A673 (cell line): ENCODE data around the gene MICAL2. TPM values are rescaled to one million over a fixed set of nuclear protein-coding genes. Genes with fewer than 3 reads are reported as not detected.

Experiments
- BruUV-seq: library from RNA; stranded (reverse); fragments of 400-500 nt; replicated peaks from 2 replicates; lab custom pipeline; 2021; lab: Mats Ljungman, UMichigan
- CTCF ChIA-PET: fragments of 300-600 bp; sonication (Branson Sonifier 250); formaldehyde crosslinking; loops from one replicate; lab custom pipeline; 2022; ENCODE audit warnings: antibody characterized with exemption; lab: Charles Lee
- POLR2A ChIA-PET: fragments of 300-600 bp; sonication (Branson Sonifier 250); formaldehyde crosslinking; loops from one replicate; lab custom pipeline; 2022; ENCODE audit warnings: antibody characterized with exemption; ENCODE audit not compliant: low non-redundant PET; lab: Charles Lee
- DNase-seq: peaks from one replicate; pipeline ENCODE4 v3.0.0-alpha.2; 2015; ENCODE audit warnings: low spot score
- H3K27ac ChIP-seq: fragments of 200-600 bp; sonication (generic); 2 replicates; pipeline ENCODE4 v1.5.1; 2016; ENCODE audit warnings: mixed run types, low read depth, mild to moderate bottlenecking, mixed read lengths, antibody characterized with exemption, low read length; ENCODE audit not compliant: poor library complexity, severe bottlenecking
- H3K27me3 ChIP-seq: fragments of 200-600 bp; sonication (generic); replicated peaks from 2 replicates; pipeline ENCODE4 v1.6.1; 2017; ENCODE audit warnings: mixed run types, low read depth, mild to moderate bottlenecking, mixed read lengths, antibody characterized with exemption, low read length; ENCODE audit not compliant: insufficient read depth, poor library complexity
- H3K36me3 ChIP-seq: fragments of 200-600 bp; sonication (generic); 2 replicates; pipeline ENCODE4 v1.6.1; 2016; ENCODE audit warnings: mixed run types, mild to moderate bottlenecking, mixed read lengths, antibody characterized with exemption, low read length; ENCODE audit not compliant: insufficient read depth, poor library complexity, severe bottlenecking
- H3K4me1 ChIP-seq: fragments of 200-600 bp; sonication (generic); 2 replicates; pipeline ENCODE4 v1.6.1; 2017; ENCODE audit warnings: mixed run types, mild to moderate bottlenecking, mixed read lengths, antibody characterized with exemption, low read length; ENCODE audit not compliant: insufficient read depth, poor library complexity, severe bottlenecking
- H3K4me3 ChIP-seq: fragments of 200-600 bp; sonication (generic); 2 replicates; pipeline ENCODE4 v1.5.1; 2016; ENCODE audit warnings: low read depth, mixed run types, mild to moderate bottlenecking, mixed read lengths, low read length; ENCODE audit not compliant: poor library complexity, severe bottlenecking
- H3K9me3 ChIP-seq: fragments of 200-600 bp; sonication (generic); 2 replicates; pipeline ENCODE4 v1.6.1; 2016; ENCODE audit warnings: mixed run types, low read depth, mild to moderate bottlenecking, mixed read lengths, antibody characterized with exemption, low read length; ENCODE audit not compliant: poor library complexity, severe bottlenecking
- EZH2 ChIP-seq: fragments of 200-600 bp; sonication (generic); IDR thresholded peaks from 2 replicates; pipeline ENCODE4 v1.6.1; 2017; ENCODE audit warnings: borderline replicate concordance, low read depth, mild to moderate bottlenecking, mixed read lengths, antibody characterized with exemption, low read length; ENCODE audit not compliant: poor library complexity, severe bottlenecking
- intact Hi-C: fragments of 100-400 bp; cut with micrococcal nuclease; formaldehyde crosslinking; loops from one replicate; pipeline ENCODE4 v1.10.0; 2022; ENCODE audit not compliant: unreplicated experiment
- total RNA-seq: library from RNA; stranded (reverse); gene quantifications from 2 replicates; pipeline ENCODE4 v1.2.3, GENCODE V29; 2021
- TF ChIP-seq, protein P1 (sequence below): fragments of 300-800, 200-600 bp; sonication (generic); conservative IDR thresholded peaks from 2 replicates; pipeline ENCODE4 v1.5.1; 2017; ENCODE audit warnings: low read depth, mild to moderate bottlenecking, antibody characterized with exemption, low read length, moderate library complexity, mixed read lengths

The MICAL2 gene
- total RNA-seq, 1 experiment from 2014 or later = 1.1 TPM

DNA sequence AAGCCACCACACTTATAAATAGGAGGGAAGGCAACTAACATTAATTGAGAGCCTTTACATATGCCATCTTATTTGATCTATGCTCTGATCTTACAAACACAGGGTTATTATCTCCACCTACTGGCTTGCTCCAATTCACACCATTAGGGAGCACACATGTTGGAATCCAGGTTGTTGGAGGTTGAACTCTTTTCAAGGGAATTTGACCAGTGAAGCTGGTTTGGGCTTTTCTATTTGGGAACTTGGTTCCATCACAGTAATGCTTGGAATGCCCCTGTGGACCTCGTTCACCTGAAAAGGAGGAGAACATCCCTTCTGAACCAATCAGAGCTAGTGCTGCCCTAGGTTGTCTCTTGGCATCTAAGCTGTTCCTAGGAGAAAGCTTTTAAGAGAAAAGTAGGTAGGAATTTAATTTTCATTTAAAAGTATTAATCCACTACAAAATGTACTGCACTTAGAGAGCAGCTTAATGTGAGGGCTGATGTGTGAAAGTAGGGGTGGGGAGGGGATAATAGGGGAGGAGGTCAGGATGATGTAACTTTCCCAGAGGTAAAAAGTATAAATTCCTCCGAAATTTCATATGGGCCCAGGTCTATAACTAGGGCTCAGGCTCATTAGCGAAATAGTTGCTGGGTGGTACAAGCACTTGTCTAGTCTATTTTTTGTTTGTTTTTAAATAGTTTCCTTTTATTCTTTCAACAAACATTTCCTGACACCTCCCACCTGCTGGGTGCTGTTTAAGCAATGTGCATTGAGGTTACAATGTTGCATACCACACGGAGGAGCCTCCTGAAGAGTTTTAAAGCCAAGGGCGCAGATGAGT lies 7.6 kb upstream of the MICAL2 start:
- ChIA-PET POLR2A (no interaction called here), CTCF (no interaction called here)
- BruUV-seq = no TSS peak
- H3K4me1 ChIP-seq = no peaks in the 10 kb centered on the region
- peaks cover 11% of the 10 kb centered on the region for H3K27me3 ChIP-seq
- H3K9me3 ChIP-seq = no peaks in the 10 kb centered on the region
- DNase-seq = no peak
- no peaks in the 10 kb centered on the region for H3K36me3 ChIP-seq
- no peak overlapping the region for H3K27ac ChIP-seq
- no peak overlapping the region for H3K4me3 ChIP-seq
- intact Hi-C loops = no loop called here
- no peak for TF ChIP-seq EZH2
- TF ChIP-seq, protein P1, sequence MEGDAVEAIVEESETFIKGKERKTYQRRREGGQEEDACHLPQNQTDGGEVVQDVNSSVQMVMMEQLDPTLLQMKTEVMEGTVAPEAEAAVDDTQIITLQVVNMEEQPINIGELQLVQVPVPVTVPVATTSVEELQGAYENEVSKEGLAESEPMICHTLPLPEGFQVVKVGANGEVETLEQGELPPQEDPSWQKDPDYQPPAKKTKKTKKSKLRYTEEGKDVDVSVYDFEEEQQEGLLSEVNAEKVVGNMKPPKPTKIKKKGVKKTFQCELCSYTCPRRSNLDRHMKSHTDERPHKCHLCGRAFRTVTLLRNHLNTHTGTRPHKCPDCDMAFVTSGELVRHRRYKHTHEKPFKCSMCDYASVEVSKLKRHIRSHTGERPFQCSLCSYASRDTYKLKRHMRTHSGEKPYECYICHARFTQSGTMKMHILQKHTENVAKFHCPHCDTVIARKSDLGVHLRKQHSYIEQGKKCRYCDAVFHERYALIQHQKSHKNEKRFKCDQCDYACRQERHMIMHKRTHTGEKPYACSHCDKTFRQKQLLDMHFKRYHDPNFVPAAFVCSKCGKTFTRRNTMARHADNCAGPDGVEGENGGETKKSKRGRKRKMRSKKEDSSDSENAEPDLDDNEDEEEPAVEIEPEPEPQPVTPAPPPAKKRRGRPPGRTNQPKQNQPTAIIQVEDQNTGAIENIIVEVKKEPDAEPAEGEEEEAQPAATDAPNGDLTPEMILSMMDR = no peak

DNA sequence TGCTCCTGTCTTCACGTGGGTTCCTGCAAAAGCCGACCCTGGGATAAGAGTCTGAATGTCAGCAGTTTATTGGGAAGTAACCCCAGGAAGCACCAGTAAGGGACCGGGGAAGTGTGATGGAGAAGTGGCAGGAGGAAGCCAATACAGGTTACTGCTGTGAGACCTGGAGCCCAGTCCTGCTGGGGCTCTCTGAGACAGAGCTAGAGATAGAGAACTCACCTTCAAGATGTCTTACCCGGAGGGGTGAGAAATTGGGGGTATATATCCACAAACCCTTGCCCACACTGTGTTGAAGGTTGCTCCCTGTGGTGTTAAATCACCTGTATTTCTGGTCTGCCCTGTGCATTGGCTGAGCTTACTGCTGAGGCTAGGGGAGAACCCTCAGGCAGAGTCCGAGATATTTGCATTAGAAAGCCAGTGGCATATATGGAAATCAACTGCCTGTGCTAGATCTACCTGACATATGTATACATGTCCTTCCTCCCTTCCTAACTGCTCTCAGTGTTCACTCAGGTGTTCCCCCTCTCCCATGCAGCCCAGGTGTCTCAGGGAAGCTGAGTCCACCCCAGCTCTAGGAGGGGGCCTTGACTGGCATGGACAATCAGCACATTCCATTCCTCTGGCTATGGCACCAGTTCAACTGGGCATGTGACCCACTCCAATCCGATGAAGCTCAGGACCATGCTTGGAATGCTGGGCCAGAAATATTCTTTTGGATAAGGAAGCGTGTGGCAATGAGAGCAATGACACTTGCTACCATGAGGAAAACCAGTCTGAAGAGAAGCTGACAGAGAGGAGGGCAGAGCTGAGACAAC lies 6.8 kb upstream of the MICAL2 start:
- no peak for DNase-seq

DNA sequence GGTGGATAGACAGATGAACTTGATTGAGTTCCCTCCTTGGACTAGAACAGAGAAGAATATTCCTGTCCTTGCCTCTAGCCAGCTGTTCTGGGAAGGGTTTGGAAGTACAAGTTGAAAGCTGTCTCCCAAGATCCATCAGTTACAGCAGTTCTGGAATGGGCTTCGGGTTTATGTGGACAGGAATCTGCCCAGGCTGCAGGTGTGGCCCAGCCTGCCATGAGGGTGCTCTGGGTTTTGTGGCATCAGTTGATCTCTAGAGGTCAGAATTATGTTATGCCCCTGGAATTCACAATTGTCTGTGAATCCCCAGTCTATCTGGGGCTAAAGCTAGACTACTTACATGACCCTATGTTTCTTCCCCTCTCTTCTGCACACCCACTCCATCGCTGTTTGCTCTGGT lies 4.9 kb upstream of the MICAL2 start:
- H3K4me3 ChIP-seq = no peak overlapping the region
- peaks cover 11% of the 10 kb centered on the region for H3K27me3 ChIP-seq
- POLR2A ChIA-PET = no interaction called here
- BruUV-seq = no TSS peak
- H3K36me3 ChIP-seq = no peaks in the 10 kb centered on the region
- H3K27ac ChIP-seq = no peak overlapping the region
- H3K9me3 ChIP-seq = no peaks in the 10 kb centered on the region
- DNase-seq = no peak
- CTCF ChIA-PET = no interaction called here
- intact Hi-C loops = no loop called here
- H3K4me1 ChIP-seq = no peaks in the 10 kb centered on the region
- TF ChIP-seq, protein P1 = no peak
- no peak for TF ChIP-seq EZH2

More for the DNA sequence above, 6.8 kb upstream of the MICAL2 start:
- CTCF ChIA-PET = no interaction called here
- TF ChIP-seq, protein P1 = no peak
- TF ChIP-seq EZH2 = no peak
- POLR2A ChIA-PET = no interaction called here
- Histone ChIP-seq H3K9me3 (no peaks in the 10 kb centered on the region), H3K4me3 (no peak overlapping the region), H3K36me3 (no peaks in the 10 kb centered on the region), H3K27me3 (peaks cover 11% of the 10 kb centered on the region), H3K27ac (no peak overlapping the region), H3K4me1 (no peaks in the 10 kb centered on the region)
- intact Hi-C loops = no loop called here
- BruUV-seq = no TSS peak
